Mucosa of descending colon (tissue), 3 donors: ENCODE measurements around the gene NRG2. TPM values are rescaled to one million over a fixed set of nuclear protein-coding genes. Genes with fewer than 3 reads are reported as not detected.

Experiments
- ATAC-seq: fragments of 200-7000 bp; cut with Tn5 transposase; one replicate; pipeline ENCODE4 v1.9.1; 2020; ENCODE audit warnings: mild to moderate bottlenecking, moderate library complexity
- DNase-seq, 3 donors: peaks; one replicate each; pipeline ENCODE4 v3.0.0-alpha.2; 2020
- H3K36me3 ChIP-seq: fragments of 200-600 bp; one replicate; pipeline ENCODE4 v1.8.0; 2021; ENCODE audit warnings: low read depth, mild to moderate bottlenecking
- H3K4me1 ChIP-seq: fragments of 200-600 bp; one replicate; pipeline ENCODE4 v1.8.0; 2021; ENCODE audit warnings: low read depth, mild to moderate bottlenecking
- H3K4me3 ChIP-seq: fragments of 200-600 bp; one replicate; pipeline ENCODE4 v1.8.0; 2021; ENCODE audit warnings: mild to moderate bottlenecking
- H3K9me3 ChIP-seq: fragments of 200-600 bp; one replicate; pipeline ENCODE4 v1.8.0; 2021; ENCODE audit warnings: mild to moderate bottlenecking
- CTCF ChIP-seq: fragments of 200-600 bp; IDR thresholded peaks from one replicate; pipeline ENCODE4 v1.8.0; 2022; ENCODE audit warnings: antibody characterized with exemption, mild to moderate bottlenecking
- intact Hi-C, 2 donors: fragments of 100-400 bp; cut with DNase I in 1 of 2; cut with micrococcal nuclease in 1 of 2; formaldehyde crosslinking; loops; one replicate each; pipeline versions ENCODE4 v1.11.0 to v1.11.1; 2022; cut with DNase I, micrococcal nuclease
- long read RNA-seq, 2 donors: library from polyadenylated mRNA; unstranded; transcript quantifications; one replicate each; pipeline ENCODE4 v2.0.0, GENCODE V29; 2019 to 2021
- total RNA-seq, 3 donors: library from RNA; stranded (reverse); fragmentation: NEBNext Ultra II Directional in 2 of 3; extraction: Animal tissue kit (Norgen Biotek cat#: 25700) in 2 of 3; gene quantifications; one replicate each; pipeline versions ENCODE4 v1.2.1 to v1.2.4, GENCODE V29; 2021 to 2023
- donor health status: DM: no; HTN: no; CAD: no; lungs with moderate emphysema.
- donor health status: DM: no; HTN: no; CAD: no.
- donor health status: DM: no; HTN: yes; CAD: no.

The NRG2 gene
- 1 to 10 TPM in 1 of 3 donors, under 1 TPM in 2; 0.52 to 7.3 (median 0.89) TPM for total RNA-seq
- long read RNA-seq, donor 1, transcript NRG2-205 (10 exons, 3,020 nt): major isoform, 13 of 21 reads
- long read RNA-seq, donor 1, partial matches to known transcripts: 2 of 21 reads
- long read RNA-seq, donor 1, other reads (novel, unspliced or antisense): 6 of 21 reads
- long read RNA-seq, donor 2: 0 reads

GRCh38 chr5:140042643-140043507, at the start of gene NRG2:
Gene NRG2, minus strand, starts transcription at chr5:140043299.
- peak; percentile 46 to 64 (median 60) for DNase-seq
- TF ChIP-seq CTCF: no peak
- peak; percentile 75 for ATAC-seq
- Histone ChIP-seq H3K9me3 (no peaks in the 10 kb centered on the region), H3K36me3 (no peaks in the 10 kb centered on the region), H3K4me3 (no peak within 1 kb of the TSS), H3K4me1 (peaks cover 12% of the 10 kb centered on the region)
- intact Hi-C loops: no loop called here

GRCh38 chr5:140090251-140090650, 47.2 kb upstream of the NRG2 start:
- Histone ChIP-seq H3K36me3 (no peaks in the 10 kb centered on the region), H3K4me3 (no peak overlapping the region), H3K4me1 (no peaks in the 10 kb centered on the region), H3K9me3 (no peaks in the 10 kb centered on the region)
- DNase-seq: no peak
- intact Hi-C loops: no loop called here
- no peak for ATAC-seq
- TF ChIP-seq CTCF: no peak

- Histone ChIP-seq H3K9me3 (no peaks in the 10 kb centered on the region), H3K4me3 (no peak overlapping the region), H3K4me1 (no peaks in the 10 kb centered on the region), H3K36me3 (no peaks in the 10 kb centered on the region)
- no peak for ATAC-seq
- no peak for DNase-seq
- no peak for TF ChIP-seq CTCF
- intact Hi-C loops: no loop called here
Observed at GRCh38 chr5:140084541-140084940, 41.4 kb upstream of the NRG2 start.

- Histone ChIP-seq H3K4me1 (no peaks in the 10 kb centered on the region), H3K36me3 (no peaks in the 10 kb centered on the region), H3K9me3 (no peaks in the 10 kb centered on the region), H3K4me3 (no peak overlapping the region)
- intact Hi-C loops: no loop called here
- DNase-seq: no peak
- no peak for TF ChIP-seq CTCF
- no peak for ATAC-seq
Observed at GRCh38 chr5:140083650-140084049, 40.6 kb upstream of the NRG2 start.

GRCh38 chr5:140083120-140083519, 40.0 kb upstream of the NRG2 start:
- H3K4me3 ChIP-seq: no peak overlapping the region
- TF ChIP-seq CTCF: no peak
- intact Hi-C loops: no loop called here

More at GRCh38 chr5:140083120-140083519, 40.0 kb upstream of the NRG2 start:
- H3K9me3 ChIP-seq: no peaks in the 10 kb centered on the region
- DNase-seq: no peak
- ATAC-seq: no peak
- no peaks in the 10 kb centered on the region for H3K36me3 ChIP-seq
- H3K4me1 ChIP-seq: no peaks in the 10 kb centered on the region
